Dedifferentiated amniotic fluid mesenchymal stem cell (primary cell): Measurements from ENCODE around the gene OR2A7.
"Not testable (repeated sequence)": the region's sequence is repeated elsewhere in the genome, so short reads cannot be mapped to it uniquely, and the experiment has no call there.

Experiments
- DNase-seq: peaks from one replicate; pipeline ENCODE4 v3.0.0-alpha.2; 2016; ENCODE audit errors: extremely low spot score

Gene OR2A7

GRCh38 chr7:144252307-144252706 lies 12.3 kb downstream of the OR2A7 start:
- not testable (repeated sequence) for DNase-seq

- not testable (repeated sequence) for DNase-seq
Measured at GRCh38 chr7:144247674-144248330, 16.8 kb downstream of the OR2A7 start.

GRCh38 chr7:144246967-144247366 lies 17.6 kb downstream of the OR2A7 start:
- not testable (repeated sequence) for DNase-seq

GRCh38 chr7:144245372-144245771 lies 19.2 kb downstream of the OR2A7 start:
- DNase-seq, result not testable (repeated sequence)

GRCh38 chr7:144239365-144239764 lies 25.2 kb downstream of the OR2A7 start, which contains the start of gene OR2A42:
OR2A42 (minus strand) TSS chr7:144239605; CDS start chr7:144232843, 6,762 bp downstream.
- DNase-seq, result not testable (repeated sequence)

- not testable (repeated sequence) for DNase-seq
Measured at GRCh38 chr7:144238530-144239082, 26.0 kb downstream of the OR2A7 start.

GRCh38 chr7:144233039-144233438 lies 31.6 kb downstream of the OR2A7 start:
- not testable (repeated sequence) for DNase-seq

- DNase-seq, result not testable (repeated sequence)
Measured at GRCh38 chr7:144231027-144231426, 33.6 kb downstream of the OR2A7 start.

GRCh38 chr7:144228810-144229209 lies 35.8 kb downstream of the OR2A7 start:
- DNase-seq, result not testable (repeated sequence)

GRCh38 chr7:144226866-144227265 lies 37.7 kb downstream of the OR2A7 start:
- DNase-seq, result not testable (repeated sequence)

GRCh38 chr7:144223675-144224074 lies 40.9 kb downstream of the OR2A7 start:
- not testable (repeated sequence) for DNase-seq

GRCh38 chr7:144220531-144220930 lies 44.1 kb downstream of the OR2A7 start:
- not testable (repeated sequence) for DNase-seq

- not testable (repeated sequence) for DNase-seq
Measured at GRCh38 chr7:144219149-144219548, 45.4 kb downstream of the OR2A7 start.

- not testable (repeated sequence) for DNase-seq
Measured at GRCh38 chr7:144218581-144218980, 46.0 kb downstream of the OR2A7 start.

GRCh38 chr7:144217200-144217599 lies 47.4 kb downstream of the OR2A7 start:
- DNase-seq, result not testable (repeated sequence)
